Measurements from ENCODE around the gene SIRPG. TPM values are rescaled to one million over a fixed set of nuclear protein-coding genes. Genes with fewer than 3 reads are reported as not detected.
"Not testable (repeated sequence)": the region's sequence is repeated elsewhere in the genome, so short reads cannot be mapped to it uniquely, and the experiment has no call there.

SIRPG gene
- total and polyA plus RNA-seq, 11 donors, result 0.54 to 2.3 TPM; not detected in 9

- TF ChIP-seq, protein P1, sequence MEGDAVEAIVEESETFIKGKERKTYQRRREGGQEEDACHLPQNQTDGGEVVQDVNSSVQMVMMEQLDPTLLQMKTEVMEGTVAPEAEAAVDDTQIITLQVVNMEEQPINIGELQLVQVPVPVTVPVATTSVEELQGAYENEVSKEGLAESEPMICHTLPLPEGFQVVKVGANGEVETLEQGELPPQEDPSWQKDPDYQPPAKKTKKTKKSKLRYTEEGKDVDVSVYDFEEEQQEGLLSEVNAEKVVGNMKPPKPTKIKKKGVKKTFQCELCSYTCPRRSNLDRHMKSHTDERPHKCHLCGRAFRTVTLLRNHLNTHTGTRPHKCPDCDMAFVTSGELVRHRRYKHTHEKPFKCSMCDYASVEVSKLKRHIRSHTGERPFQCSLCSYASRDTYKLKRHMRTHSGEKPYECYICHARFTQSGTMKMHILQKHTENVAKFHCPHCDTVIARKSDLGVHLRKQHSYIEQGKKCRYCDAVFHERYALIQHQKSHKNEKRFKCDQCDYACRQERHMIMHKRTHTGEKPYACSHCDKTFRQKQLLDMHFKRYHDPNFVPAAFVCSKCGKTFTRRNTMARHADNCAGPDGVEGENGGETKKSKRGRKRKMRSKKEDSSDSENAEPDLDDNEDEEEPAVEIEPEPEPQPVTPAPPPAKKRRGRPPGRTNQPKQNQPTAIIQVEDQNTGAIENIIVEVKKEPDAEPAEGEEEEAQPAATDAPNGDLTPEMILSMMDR (IDR thresholded peaks at IDR 0.05), result no peak
- no peak for TF ChIP-seq POLR2A (IDR thresholded peaks at IDR 0.05)
- DNase-seq, result no peak
- ATAC-seq, result peak in 1 of 4 donors; percentile 30
- Histone ChIP-seq H3K4me1 (peaks cover 0 to 39% (median 0%) of the 10 kb centered on the region in 12 donors), H3K4me3 (no peak overlapping the region), H3K36me3 (no peaks in the 10 kb centered on the region), H3K9me3 (peaks cover 0 to 11% (median 2%) of the 10 kb centered on the region in 12 donors), H3K27ac (peak overlapping the region in 1 of 12 donors; percentile 12), H3K27me3 (no peaks in the 10 kb centered on the region)
- intact Hi-C loops (cut with DNase I), result loop anchor here in 2 of 10 donors (2.0 to 10.0 kb wide), 2 partner anchors 38 to 52 kb away; no protein-coding TSS in a partner anchor
These were observed 40.6 kb downstream of the SIRPG start for GRCh38 chr20:1616858-1617434.

- not testable (repeated sequence) for H3K4me3 ChIP-seq, H3K27me3 ChIP-seq, H3K27ac ChIP-seq, H3K4me1 ChIP-seq, DNase-seq, H3K36me3 ChIP-seq, ATAC-seq, H3K9me3 ChIP-seq
- 63% methylated on average over 5 of the region's 5 CpGs; no CpG with 5 or more reads in 3 of the 4 donors for WGBS, 4 donors
- intact Hi-C loops (cut with DNase I), result loop anchor here in 1 of 10 donors (10.0 kb wide), 1 partner anchor 46 kb away; no protein-coding TSS in a partner anchor
These were observed 47.2 kb downstream of the SIRPG start for GRCh38 chr20:1610404-1610803.

DNA sequence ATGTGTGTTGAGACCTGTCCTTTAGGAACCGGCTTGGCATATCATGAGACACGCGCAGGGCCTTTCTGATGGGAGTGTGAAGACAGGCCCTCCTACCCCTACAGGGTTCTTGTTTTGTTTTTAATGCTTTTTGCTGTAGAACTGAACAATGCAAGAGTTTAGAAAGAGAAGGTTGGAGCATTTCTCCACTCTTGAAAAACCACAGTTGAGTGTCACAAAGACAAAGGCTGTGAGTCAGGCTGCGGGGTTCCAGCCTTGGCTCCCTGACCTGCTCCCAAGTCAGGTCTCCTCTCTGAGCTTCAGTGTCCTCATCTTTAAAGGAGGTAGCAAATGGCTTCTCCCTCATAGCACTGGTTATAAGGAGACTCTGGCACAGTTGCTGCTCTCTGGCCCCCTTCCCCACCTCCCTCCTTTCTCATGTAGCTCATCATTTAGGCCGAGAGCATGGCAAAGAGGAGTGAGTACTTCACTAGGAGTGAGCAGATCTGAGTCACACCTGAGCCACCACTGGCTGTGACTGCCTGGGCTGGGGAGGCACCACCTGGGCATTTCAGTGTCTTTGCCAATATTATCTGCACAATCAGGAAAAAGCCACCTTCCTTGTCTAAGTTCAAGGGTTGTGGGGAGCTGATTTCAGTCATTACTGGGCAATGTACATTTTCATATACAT, 48.8 kb downstream of the SIRPG start:
- WGBS, 4 donors, result 63 to 68% methylated on average over 3 to 4 of the region's 5 CpGs; no CpG with 5 or more reads in 2 of the 4 donors
- ATAC-seq; intact Hi-C loops (cut with DNase I); H3K27ac ChIP-seq; DNase-seq; H3K36me3 ChIP-seq; H3K9me3 ChIP-seq; H3K4me3 ChIP-seq; H3K27me3 ChIP-seq; H3K4me1 ChIP-seq: not testable (repeated sequence)

GRCh38 chr20:1600736-1601135, 56.8 kb downstream of the SIRPG start:
- DNase-seq, result no peak

DNA sequence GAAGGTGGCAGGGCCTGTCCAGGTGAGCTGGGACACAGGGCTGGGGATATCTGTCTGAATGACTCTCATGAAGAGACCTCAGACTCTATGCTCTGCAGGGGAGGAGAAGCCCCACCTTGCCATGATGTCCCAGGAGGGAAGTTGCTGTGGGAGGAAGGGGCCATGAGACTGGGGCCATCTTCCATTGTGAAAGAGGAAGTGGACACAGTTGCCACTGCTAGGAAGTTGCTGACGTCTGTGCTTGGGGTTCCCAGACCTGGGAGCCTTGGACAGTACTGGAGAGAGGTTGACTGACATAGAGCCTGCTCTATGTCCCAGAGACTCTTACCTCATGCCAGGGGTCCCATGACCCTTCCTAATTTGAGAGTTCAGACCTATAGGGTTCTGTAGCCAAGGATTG, 62.2 kb downstream of the SIRPG start:
- Histone ChIP-seq H3K9me3 (no peaks in the 10 kb centered on the region), H3K27ac (peak overlapping the region in 1 of 12 donors; percentile 32), H3K36me3 (no peaks in the 10 kb centered on the region), H3K27me3 (no peaks in the 10 kb centered on the region), H3K4me1 (no peaks in the 10 kb centered on the region), H3K4me3 (no peak overlapping the region)
- intact Hi-C loops (cut with DNase I), result no loop called here
- DNase-seq (peak in 1 of 5 donors; percentile 46), ATAC-seq (no peak)
- TF ChIP-seq, protein P1 (IDR thresholded peaks at IDR 0.05), result no peak
- TF ChIP-seq POLR2A (IDR thresholded peaks at IDR 0.05), result no peak
- 45 to 73% methylated on average over 1 of the region's 1 CpG; no CpG with 5 or more reads in 2 of the 4 donors for WGBS, 4 donors

More at GRCh38 chr20:1600736-1601135, 56.8 kb downstream of the SIRPG start:
- Histone ChIP-seq H3K9me3 (no peaks in the 10 kb centered on the region), H3K4me3 (no peak overlapping the region), H3K36me3 (no peaks in the 10 kb centered on the region), H3K4me1 (no peaks in the 10 kb centered on the region), H3K27me3 (no peaks in the 10 kb centered on the region), H3K27ac (no peak overlapping the region)
- WGBS, 4 donors, result 66 to 72% methylated on average over 5 of the region's 5 CpGs; no CpG with 5 or more reads in 2 of the 4 donors
- no peak for ATAC-seq
- intact Hi-C loops (cut with DNase I), result no loop called here
- TF ChIP-seq, protein P1 (IDR thresholded peaks at IDR 0.05), result no peak
- TF ChIP-seq POLR2A (IDR thresholded peaks at IDR 0.05), result no peak

Data from heart left ventricle (tissue), 16 donors.